IPS DF 4.7 (cell line): ENCODE results near the gene CPED1.
"Not testable (repeated sequence)": the region's sequence is repeated elsewhere in the genome, so short reads cannot be mapped to it uniquely, and the experiment has no call there.

Experiments used
- DNase-seq: peaks from one replicate; pipeline ENCODE4 v3.0.0-alpha.2; 2013; ENCODE audit warnings: low spot score; ENCODE audit errors: extremely low read depth

The CPED1 gene

GRCh38 chr7:121307021-121307574, 318.6 kb downstream of the CPED1 start:
- no peak for DNase-seq

GRCh38 chr7:121313220-121313792, 324.8 kb downstream of the CPED1 start:
- DNase-seq, result no peak

- DNase-seq, result no peak
These were observed 325.5 kb downstream of the CPED1 start for GRCh38 chr7:121313793-121314676.

- not testable (repeated sequence) for DNase-seq
These were observed 326.7 kb downstream of the CPED1 start for GRCh38 chr7:121315170-121315569.

- no peak for DNase-seq
These were observed 333.9 kb downstream of the CPED1 start for GRCh38 chr7:121322460-121322859.

GRCh38 chr7:121323515-121324302, 335.2 kb downstream of the CPED1 start:
- no peak for DNase-seq

- no peak for DNase-seq
These were observed 339.2 kb downstream of the CPED1 start for GRCh38 chr7:121327671-121328070.

GRCh38 chr7:121328508-121329190, 340.1 kb downstream of the CPED1 start, which contains the start of gene WNT16:
TSS of gene WNT16 (plus strand) at chr7:121329000. CDS start at chr7:121329293, 293 bp downstream.
- DNase-seq, result no peak

GRCh38 chr7:121329191-121330052, 340.9 kb downstream of the CPED1 start:
- no peak for DNase-seq

- no peak for DNase-seq
These were observed 341.7 kb downstream of the CPED1 start for GRCh38 chr7:121330053-121330833.

GRCh38 chr7:121331048-121331447, 342.5 kb downstream of the CPED1 start:
- no peak for DNase-seq

- no peak for DNase-seq
These were observed 343.1 kb downstream of the CPED1 start for GRCh38 chr7:121331574-121331973.

- no peak for DNase-seq
These were observed 345.9 kb downstream of the CPED1 start for GRCh38 chr7:121334376-121334775.

GRCh38 chr7:121334875-121335648, 346.6 kb downstream of the CPED1 start:
- no peak for DNase-seq

GRCh38 chr7:121336579-121336978, 348.1 kb downstream of the CPED1 start:
- no peak for DNase-seq

GRCh38 chr7:121337398-121337797, 348.9 kb downstream of the CPED1 start:
- DNase-seq, result no peak

- DNase-seq, result no peak
These were observed 350.6 kb downstream of the CPED1 start for GRCh38 chr7:121339082-121339481.

GRCh38 chr7:121341933-121342332, 353.4 kb downstream of the CPED1 start:
- DNase-seq, result no peak

- no peak for DNase-seq
These were observed 354.1 kb downstream of the CPED1 start for GRCh38 chr7:121342631-121343030.
